Measurements from ENCODE around the gene ISG20.

GRCh38 chr15:88616240-88616639 is 22.6 kb upstream of the ISG20 start:
- TF ChIP-seq POLR2A (IDR thresholded peaks at IDR 0.05; ENCODE audit: low read depth, low read length), result no peak
- no peak for TF ChIP-seq POLR2AphosphoS5 (IDR thresholded peaks at IDR 0.05; ENCODE audit: low read depth, low read length)

All from GM12892 (cell line).